GM12878 (cell line): ENCODE results near the gene HS6ST1.

Experiments
- CTCF ChIP-seq, 3 experiments: IDR thresholded peaks in 2 of 3; conservative IDR thresholded peaks in 1 of 3; 2 replicates each; pipeline ENCODE4 v1.5.1; 2011; ENCODE audit warnings: low read depth in 3 of 3, low read length in 3 of 3, mild to moderate bottlenecking in 3 of 3, control low read depth in 2 of 3, moderate library complexity in 2 of 3, inconsistent platforms in 1 of 3, mixed read lengths in 1 of 3; ENCODE audit not compliant: control insufficient read depth in 2 of 3, insufficient read depth in 1 of 3; ENCODE audit errors: extremely low read depth in 1 of 3
- HCFC1 ChIP-seq: fragments of 150-350 bp; IDR thresholded peaks from 2 replicates; pipeline ENCODE4 v1.6.1; 2014; ENCODE audit warnings: low read length
- HDAC6 ChIP-seq: fragments of 200-600 bp; sonication (generic); IDR thresholded peaks from one replicate; pipeline ENCODE4 v1.8.0; 2017; ENCODE audit warnings: antibody characterized with exemption; ENCODE audit not compliant: unreplicated experiment
- JUND ChIP-seq: IDR thresholded peaks from 2 replicates; pipeline ENCODE4 v1.6.1; 2012; ENCODE audit warnings: low read depth, mild to moderate bottlenecking, low read length, improper control_type of control experiment, moderate library complexity
- MEF2A ChIP-seq: IDR thresholded peaks from 2 replicates; pipeline ENCODE4 v1.6.1; 2011; ENCODE audit warnings: low read depth, mild to moderate bottlenecking, low read length, moderate library complexity; ENCODE audit not compliant: insufficient read depth
- MTA3 ChIP-seq: IDR thresholded peaks from 2 replicates; pipeline ENCODE4 v1.6.1; 2012; ENCODE audit warnings: low read length, inconsistent platforms, borderline replicate concordance
- PBX3 ChIP-seq: IDR thresholded peaks from 2 replicates; pipeline ENCODE4 v1.6.1; 2011; ENCODE audit warnings: mild to moderate bottlenecking, low read depth, low read length, moderate library complexity; ENCODE audit not compliant: insufficient replicate concordance
- POLR2A ChIP-seq: IDR thresholded peaks from 2 replicates; pipeline ENCODE4 v1.6.1; 2011; ENCODE audit warnings: low read depth, mild to moderate bottlenecking, low read length
- POLR2AphosphoS2 ChIP-seq: IDR thresholded peaks from 2 replicates; pipeline ENCODE4 v1.6.1; 2011; ENCODE audit warnings: low read depth, mild to moderate bottlenecking, low read length, improper control_type of control experiment, moderate library complexity
- POLR2AphosphoS5 ChIP-seq: IDR thresholded peaks from 2 replicates; pipeline ENCODE4 v1.6.1; 2011; ENCODE audit warnings: mild to moderate bottlenecking, low read length, inconsistent platforms
- RAD21 ChIP-seq: IDR thresholded peaks from 2 replicates; pipeline ENCODE4 v1.6.1; 2011; ENCODE audit warnings: mild to moderate bottlenecking, low read depth, low read length, moderate library complexity; ENCODE audit not compliant: insufficient read depth
- REST ChIP-seq: IDR thresholded peaks from 2 replicates; pipeline ENCODE4 v1.6.1; 2012; ENCODE audit warnings: mild to moderate bottlenecking, low read depth, low read length
- SMC3 ChIP-seq: IDR thresholded peaks from 2 replicates; pipeline ENCODE4 v1.6.1; 2011; ENCODE audit warnings: low read length, improper control_type of control experiment, borderline replicate concordance
- SP1 ChIP-seq: IDR thresholded peaks from one replicate; pipeline ENCODE4 v1.6.1; 2011; ENCODE audit warnings: low read depth, low read length

- TF ChIP-seq MTA3 (no peak), CTCF (IDR thresholded peaks at IDR 0.05 in 2 of 3, conservative IDR thresholded peaks at IDR 0.05 in 1 of 3; ENCODE audit: control insufficient read depth in 2 of 3, extremely low read depth in 1 of 3, insufficient read depth in 1 of 3, low read depth in 3 of 3, low read length in 3 of 3) (no peak), SMC3 (no peak), POLR2AphosphoS5 (no peak), JUND (no peak), REST (no peak), POLR2A (no peak), POLR2AphosphoS2 (no peak), RAD21 (no peak), PBX3 (no peak), HDAC6 (no peak), SP1 (no peak), HCFC1 (no peak), MEF2A (no peak)
These were observed 76.8 kb downstream of the HS6ST1 start for GRCh38 chr2:128241896-128242295.
